GM10248 (cell line): ENCODE data around the gene THRSP.

Experiments used
- CTCF ChIA-PET: fragments of 300-600 bp; sonication (Branson Sonifier 250); formaldehyde crosslinking; extraction: SDS; loops from one replicate; lab custom pipeline; 2021; ENCODE audit warnings: antibody characterized with exemption; lab: Yijun Ruan, JAX
- POLR2A ChIA-PET: fragments of 350-650 bp; sonication (Branson Sonifier 250); formaldehyde crosslinking; extraction: SDS; loops from one replicate; lab custom pipeline; 2020; ENCODE audit warnings: antibody characterized with exemption; lab: Yijun Ruan, JAX
- DNase-seq: peaks from one replicate; pipeline ENCODE4 v3.0.0; 2012; ENCODE audit errors: extremely low spot score
- TF ChIP-seq, protein P1 (sequence below): IDR thresholded peaks from 2 replicates; pipeline ENCODE4 v1.5.1; 2012; ENCODE audit warnings: mild to moderate bottlenecking, low read depth; ENCODE audit errors: extremely low read depth, missing control alignments, control extremely low read depth

THRSP gene

DNA sequence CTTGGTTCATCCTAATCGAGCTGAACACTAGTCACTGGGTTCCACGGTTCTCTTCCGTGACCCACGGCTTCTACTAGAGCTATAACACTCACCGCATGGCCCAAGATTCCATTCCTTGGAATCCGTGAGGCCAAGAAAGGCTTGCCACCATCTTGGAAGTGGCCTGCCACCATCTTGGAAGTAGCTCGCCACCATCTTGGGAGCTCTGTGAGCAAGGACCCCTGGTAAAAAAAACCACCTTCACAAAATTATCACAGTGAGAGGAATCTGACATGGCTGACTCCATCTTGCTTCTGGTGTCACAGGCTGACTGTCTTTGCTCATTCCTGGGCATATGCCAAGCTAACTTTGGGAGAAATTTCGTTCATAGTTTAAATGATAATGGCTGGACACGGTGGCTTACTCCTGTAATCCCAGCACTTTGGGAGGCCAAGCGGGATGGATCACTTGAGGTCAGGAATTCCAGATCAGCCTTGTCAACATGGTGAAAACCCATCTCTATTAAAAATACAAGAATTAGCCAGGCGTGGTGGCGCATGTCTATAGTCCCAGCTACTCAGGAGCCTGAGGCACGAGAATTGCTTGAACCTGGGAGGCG, 21.7 kb upstream of the THRSP start:
- POLR2A ChIA-PET, result no interaction called here
- TF ChIP-seq, protein P1, sequence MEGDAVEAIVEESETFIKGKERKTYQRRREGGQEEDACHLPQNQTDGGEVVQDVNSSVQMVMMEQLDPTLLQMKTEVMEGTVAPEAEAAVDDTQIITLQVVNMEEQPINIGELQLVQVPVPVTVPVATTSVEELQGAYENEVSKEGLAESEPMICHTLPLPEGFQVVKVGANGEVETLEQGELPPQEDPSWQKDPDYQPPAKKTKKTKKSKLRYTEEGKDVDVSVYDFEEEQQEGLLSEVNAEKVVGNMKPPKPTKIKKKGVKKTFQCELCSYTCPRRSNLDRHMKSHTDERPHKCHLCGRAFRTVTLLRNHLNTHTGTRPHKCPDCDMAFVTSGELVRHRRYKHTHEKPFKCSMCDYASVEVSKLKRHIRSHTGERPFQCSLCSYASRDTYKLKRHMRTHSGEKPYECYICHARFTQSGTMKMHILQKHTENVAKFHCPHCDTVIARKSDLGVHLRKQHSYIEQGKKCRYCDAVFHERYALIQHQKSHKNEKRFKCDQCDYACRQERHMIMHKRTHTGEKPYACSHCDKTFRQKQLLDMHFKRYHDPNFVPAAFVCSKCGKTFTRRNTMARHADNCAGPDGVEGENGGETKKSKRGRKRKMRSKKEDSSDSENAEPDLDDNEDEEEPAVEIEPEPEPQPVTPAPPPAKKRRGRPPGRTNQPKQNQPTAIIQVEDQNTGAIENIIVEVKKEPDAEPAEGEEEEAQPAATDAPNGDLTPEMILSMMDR, result no peak
- CTCF ChIA-PET, result interaction anchor here (1.2 to 5.4 kb wide), 3 partner anchors 13 to 37 kb away, joined by 3 to 50 read pairs (median 3); partner anchors contain the start of gene NDUFC2
- DNase-seq, result no peak

DNA sequence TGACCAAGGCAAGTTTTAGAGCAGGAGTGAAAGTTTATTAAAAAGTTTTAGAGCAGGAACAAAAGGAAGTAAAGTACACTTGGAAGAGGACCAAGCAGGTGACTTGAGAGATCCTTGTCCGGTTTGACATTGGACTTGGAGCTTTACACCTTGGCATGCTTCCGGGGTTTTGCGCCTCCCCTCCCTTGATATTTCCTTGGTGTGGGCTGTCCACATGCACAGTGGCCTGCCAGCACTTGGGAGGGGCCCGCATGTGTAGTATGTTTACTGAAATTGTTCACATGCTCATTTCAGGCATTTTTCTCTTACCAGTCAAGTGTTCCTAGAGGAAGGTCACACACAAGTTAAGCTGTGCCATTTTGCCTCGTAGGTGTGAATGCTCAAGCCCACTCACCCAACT, 19.0 kb upstream of the THRSP start:
- TF ChIP-seq, protein P1, result no peak
- DNase-seq, result no peak
- ChIA-PET CTCF (interaction anchor here (1.1 to 5.5 kb wide), 13 partner anchors 11 to 917 kb away, joined by 3 to 89 read pairs (median 6); partner anchors contain the start of genes INTS4, MYO7A and THRSP), POLR2A (no interaction called here)

DNA sequence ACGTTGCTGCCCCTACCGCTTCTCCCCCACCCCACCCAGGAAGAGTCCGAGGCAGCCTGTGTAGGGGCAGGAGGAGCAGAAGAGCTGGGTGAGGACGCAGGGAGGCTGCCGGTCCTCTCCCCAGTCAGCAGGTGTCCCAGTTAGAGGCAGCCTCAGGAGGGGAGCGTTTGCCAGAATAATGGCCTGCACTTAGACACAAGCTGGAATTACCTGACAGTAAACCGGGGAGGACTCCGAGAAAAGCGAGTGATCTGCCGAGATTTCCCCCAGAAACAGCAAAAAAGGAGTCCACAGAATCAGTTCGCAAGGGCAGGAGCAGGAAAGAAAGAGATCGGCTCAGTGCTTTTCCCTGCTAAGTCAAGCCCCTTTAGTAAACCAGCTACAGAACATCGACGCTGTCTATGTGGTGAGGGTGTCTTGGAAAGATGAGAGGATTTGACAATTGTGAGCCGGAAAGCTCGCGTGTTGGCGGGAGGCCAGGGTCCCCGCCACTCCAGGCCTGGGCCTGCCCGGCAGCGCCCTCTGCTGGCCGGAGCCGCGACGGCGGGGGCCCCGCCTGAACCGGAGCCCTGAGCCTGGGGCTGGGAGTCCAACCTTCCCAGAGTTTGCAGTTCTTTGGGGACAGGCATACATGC, 17.7 kb upstream of the THRSP start:
- TF ChIP-seq, protein P1, result peak; percentile 96
- CTCF ChIA-PET, result interaction anchor here (0.6 to 5.5 kb wide), 39 partner anchors 9 to 918 kb away, joined by 3 to 89 read pairs (median 5); partner anchors contain the start of genes INTS4, MYO7A, NDUFC2 and THRSP
- DNase-seq, result peak; percentile 89
- POLR2A ChIA-PET, result no interaction called here

DNA sequence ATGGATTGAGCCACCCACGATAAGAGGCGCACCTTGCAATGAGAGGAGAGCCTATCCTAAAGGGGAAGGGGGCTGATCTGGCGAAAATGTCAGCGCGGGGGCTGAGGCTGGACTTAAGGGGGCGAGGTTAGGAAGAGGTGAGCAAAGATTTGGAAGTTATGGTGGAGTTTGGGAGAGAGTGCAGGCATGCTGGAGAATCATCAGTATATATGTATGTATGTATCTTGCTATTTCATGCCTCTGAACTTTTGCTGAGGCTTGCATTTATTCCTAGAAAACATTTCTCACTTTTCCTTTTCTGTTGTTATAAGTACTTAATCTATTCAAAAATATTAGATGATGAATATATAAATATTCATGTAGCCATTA, 17.2 kb upstream of the THRSP start:
- ChIA-PET POLR2A (no interaction called here), CTCF (interaction anchor here (0.8 to 5.5 kb wide), 24 partner anchors 9 to 518 kb away, joined by 3 to 89 read pairs (median 5); partner anchors contain the start of genes INTS4, NDUFC2 and THRSP)
- TF ChIP-seq, protein P1, result no peak
- DNase-seq, result no peak

DNA sequence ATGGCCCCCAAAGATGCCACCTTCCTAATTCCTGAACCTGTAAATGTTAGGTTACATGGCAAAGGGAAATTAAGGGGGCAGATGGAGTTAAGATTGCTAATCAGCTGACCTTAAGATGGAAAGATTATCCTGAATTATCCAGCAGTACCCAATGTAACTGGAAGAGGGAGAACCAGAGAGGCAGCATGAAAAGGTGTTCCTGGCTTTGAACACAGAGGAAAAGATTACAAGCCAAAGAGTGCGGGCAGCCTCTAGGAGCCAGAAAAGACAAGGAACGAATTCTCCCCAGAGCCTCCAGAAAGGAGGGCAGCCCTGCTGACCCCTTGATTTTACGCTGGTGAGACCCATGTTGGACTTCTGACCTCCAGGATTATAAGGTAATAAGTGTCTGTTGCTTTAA, 15.1 kb upstream of the THRSP start:
- POLR2A ChIA-PET, result no interaction called here
- DNase-seq, result no peak
- TF ChIP-seq, protein P1, result no peak
- CTCF ChIA-PET, result interaction anchor here (2.3 to 5.5 kb wide), 2 partner anchors 13 to 14 kb away, joined by 7 to 89 read pairs; no protein-coding TSS in a partner anchor

DNA sequence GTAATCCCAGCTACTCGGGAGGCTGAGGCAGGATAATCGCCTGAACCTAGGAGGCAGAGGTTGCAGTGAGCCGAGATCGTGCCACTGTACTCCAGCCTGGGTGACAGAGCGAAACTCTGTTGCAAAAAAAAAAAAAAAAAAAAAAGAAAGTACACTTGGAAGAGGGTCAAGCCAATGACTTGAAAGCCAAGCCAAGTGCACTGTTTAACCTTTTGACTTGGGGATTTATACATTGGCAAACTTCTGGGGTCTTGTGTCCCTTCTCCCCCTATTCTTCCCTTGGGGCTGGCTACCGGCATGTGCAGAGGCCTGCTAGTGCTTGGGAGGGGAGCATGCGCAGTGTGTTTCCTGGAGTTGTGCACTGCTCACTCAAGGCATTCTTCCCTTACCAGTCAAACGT, 14.3 kb upstream of the THRSP start:
- no peak for DNase-seq
- ChIA-PET POLR2A (interaction anchor here (0.5 kb wide), 1 partner anchor 139 kb away, joined by 7 read pairs; the partner anchor contains the start of gene KCTD21), CTCF (no interaction called here)
- TF ChIP-seq, protein P1, result no peak
